ENCODE results near the gene LY86. TPM values are rescaled to one million over a fixed set of nuclear protein-coding genes. Genes with fewer than 3 reads are reported as not detected.
A peak's percentile ranks its signal among the peaks of the same experiment; 100 is the strongest.

The LY86 gene
- total and polyA plus RNA-seq, 2 of the 13 experiments (the other 11 are each of a cell fraction or from before 2014, with no cell fraction given): not detected

- TF ChIP-seq PAXIP1 (CRISPR knock-in tag; conservative IDR thresholded peaks at IDR 0.05): 0 out of 2 replicates have a peak, but pooled peaks have one; percentile 23
- no peak for TF ChIP-seq PAF1 (CRISPR knock-in tag; IDR thresholded peaks at IDR 0.05)
- no peak for TF ChIP-seq KLF16 (CRISPR knock-in tag; IDR thresholded peaks at IDR 0.05)
- TF ChIP-seq HMGXB3 (CRISPR knock-in tag; IDR thresholded peaks at IDR 0.05; ENCODE audit: borderline replicate concordance): no peak
- peak in 1 of 2 experiments; percentile 28; a peak in 1 of 4 replicates for TF ChIP-seq EP300 (IDR thresholded peaks at IDR 0.05; ENCODE audit: low read depth in 2 of 2, low read length in 2 of 2)
- TF ChIP-seq EP300 (CRISPR knock-in tag; IDR thresholded peaks at IDR 0.05; ENCODE audit: borderline replicate concordance): no peak
- TF ChIP-seq ZMAT3 (CRISPR knock-in tag; conservative IDR thresholded peaks at IDR 0.05): no peak
- TF ChIP-seq ZNF337 (CRISPR knock-in tag; IDR thresholded peaks at IDR 0.05; ENCODE audit: borderline replicate concordance, low read depth): no peak
- no peak for TF ChIP-seq ZNF530 (CRISPR knock-in tag; IDR thresholded peaks at IDR 0.05; ENCODE audit: low read depth)
- TF ChIP-seq ZNF557 (CRISPR knock-in tag; IDR thresholded peaks at IDR 0.05): no peak
- TF ChIP-seq ZNF788 (CRISPR knock-in tag; IDR thresholded peaks at IDR 0.05; ENCODE audit: borderline replicate concordance): no peak
- TF ChIP-seq ZNF891 (CRISPR knock-in tag; IDR thresholded peaks at IDR 0.05): no peak
- TF ChIP-seq NR3C1 (CRISPR knock-in tag; IDR thresholded peaks at IDR 0.05): no peak
- no peak for TF ChIP-seq KMT2A (CRISPR knock-in tag; IDR thresholded peaks at IDR 0.05)
- no peak for TF ChIP-seq ZBTB7B (CRISPR knock-in tag; IDR thresholded peaks at IDR 0.05)
- no peak for TF ChIP-seq PHF8 (CRISPR knock-in tag; IDR thresholded peaks at IDR 0.05)
- no peak for TF ChIP-seq ZNF850 (CRISPR knock-in tag; conservative IDR thresholded peaks at IDR 0.05)
- 0 out of 2 replicates have a peak, but pooled peaks have one; percentile 21 for TF ChIP-seq NCOA2 (CRISPR knock-in tag; IDR thresholded peaks at IDR 0.05)
Observed at GRCh38 chr6:6688283-6688682, 99.8 kb downstream of the LY86 start (continued).
